Astrocyte (in vitro differentiated cells and primary cell): ENCODE measurements around the gene CRY2. TPM values are rescaled to one million over a fixed set of nuclear protein-coding genes. Genes with fewer than 3 reads are reported as not detected.

Source experiments
- DNase-seq: peaks from one replicate; pipeline ENCODE4 v3.0.0-alpha.2; 2010; ENCODE audit warnings: low read depth
- FAIRE-seq: peaks from 2 replicates; lab custom pipeline; 2011; peaks lifted over from hg19 to GRCh38; lab: Jason Lieb, UNC
- H2AFZ ChIP-seq: 2 replicates; pipeline ENCODE4 v1.6.0; 2012; ENCODE audit warnings: low read depth, low read length, inconsistent platforms
- H3K27ac ChIP-seq: 2 replicates; pipeline ENCODE4 v1.5.1; 2011; ENCODE audit warnings: low read depth, low read length, inconsistent platforms
- H3K27me3 ChIP-seq: 2 replicates; pipeline ENCODE4 v1.6.0; 2011; ENCODE audit warnings: low read length, inconsistent platforms; ENCODE audit not compliant: insufficient read depth
- H3K36me3 ChIP-seq: 2 replicates; pipeline ENCODE4 v1.5.1; 2011; ENCODE audit warnings: low read length, inconsistent platforms; ENCODE audit not compliant: insufficient read depth
- H3K4me1 ChIP-seq: 2 replicates; pipeline ENCODE4 v1.5.1; 2011; ENCODE audit warnings: low read length, inconsistent platforms; ENCODE audit not compliant: insufficient read depth
- H3K4me2 ChIP-seq: 2 replicates; pipeline ENCODE4 v1.6.0; 2012; ENCODE audit warnings: low read length, inconsistent platforms
- H3K4me3 ChIP-seq: 2 replicates; pipeline ENCODE4 v1.5.1; 2011; ENCODE audit warnings: low read depth, mild to moderate bottlenecking, low read length, inconsistent platforms; ENCODE audit not compliant: insufficient read depth
- H3K79me2 ChIP-seq: 2 replicates; pipeline ENCODE4 v1.6.0; 2012; ENCODE audit warnings: mild to moderate bottlenecking, low read length, inconsistent platforms; ENCODE audit not compliant: insufficient read depth
- H3K9ac ChIP-seq: 2 replicates; pipeline ENCODE4 v1.6.0; 2012; ENCODE audit warnings: mild to moderate bottlenecking, low read length, inconsistent platforms
- H3K9me3 ChIP-seq: 2 replicates; pipeline ENCODE4 v1.5.1; 2012; ENCODE audit warnings: low read depth, mild to moderate bottlenecking, low read length, inconsistent platforms; ENCODE audit not compliant: insufficient read depth
- H4K20me1 ChIP-seq: 2 replicates; pipeline ENCODE4 v1.6.0; 2012; ENCODE audit warnings: low read length, inconsistent platforms; ENCODE audit not compliant: insufficient read depth
- H3K27ac Mint-ChIP-seq: one replicate; pipeline ENCODE4 v1.8.0; 2021; ENCODE audit warnings: mild to moderate bottlenecking, mixed read lengths; ENCODE audit not compliant: unreplicated experiment
- H3K27me3 Mint-ChIP-seq: one replicate; pipeline ENCODE4 v1.8.0; 2021; ENCODE audit warnings: low read depth, mixed read lengths; ENCODE audit not compliant: unreplicated experiment
- H3K36me3 Mint-ChIP-seq: one replicate; pipeline ENCODE4 v1.8.0; 2021; ENCODE audit warnings: low read depth, mixed read lengths; ENCODE audit not compliant: unreplicated experiment
- H3K4me1 Mint-ChIP-seq: one replicate; pipeline ENCODE4 v1.8.0; 2021; ENCODE audit warnings: low read depth, mixed read lengths; ENCODE audit not compliant: unreplicated experiment
- H3K4me3 Mint-ChIP-seq: one replicate; pipeline ENCODE4 v1.8.0; 2021; ENCODE audit warnings: mild to moderate bottlenecking, moderate library complexity, mixed read lengths; ENCODE audit not compliant: unreplicated experiment
- H3K9me3 Mint-ChIP-seq: one replicate; pipeline ENCODE4 v1.8.0; 2021; ENCODE audit warnings: mild to moderate bottlenecking, mixed read lengths; ENCODE audit not compliant: unreplicated experiment
- EZH2 ChIP-seq: IDR thresholded peaks from 2 replicates; pipeline ENCODE4 v1.6.1; 2012; ENCODE audit warnings: mild to moderate bottlenecking, low read length, inconsistent platforms; ENCODE audit not compliant: insufficient read depth
- total RNA-seq: library from RNA; stranded (reverse); gene quantifications from 2 replicates; pipeline ENCODE4 v1.2.1, GENCODE V29; 2021
- TF ChIP-seq, protein P1 (sequence below): IDR thresholded peaks from 2 replicates; pipeline ENCODE4 v1.5.1; 2011; ENCODE audit warnings: low read depth, mild to moderate bottlenecking, inconsistent platforms, low read length, moderate library complexity; ENCODE audit not compliant: insufficient read depth

The CRY2 gene
- total RNA-seq, 1 donor from 2014 or later: 16.9 TPM

DNA sequence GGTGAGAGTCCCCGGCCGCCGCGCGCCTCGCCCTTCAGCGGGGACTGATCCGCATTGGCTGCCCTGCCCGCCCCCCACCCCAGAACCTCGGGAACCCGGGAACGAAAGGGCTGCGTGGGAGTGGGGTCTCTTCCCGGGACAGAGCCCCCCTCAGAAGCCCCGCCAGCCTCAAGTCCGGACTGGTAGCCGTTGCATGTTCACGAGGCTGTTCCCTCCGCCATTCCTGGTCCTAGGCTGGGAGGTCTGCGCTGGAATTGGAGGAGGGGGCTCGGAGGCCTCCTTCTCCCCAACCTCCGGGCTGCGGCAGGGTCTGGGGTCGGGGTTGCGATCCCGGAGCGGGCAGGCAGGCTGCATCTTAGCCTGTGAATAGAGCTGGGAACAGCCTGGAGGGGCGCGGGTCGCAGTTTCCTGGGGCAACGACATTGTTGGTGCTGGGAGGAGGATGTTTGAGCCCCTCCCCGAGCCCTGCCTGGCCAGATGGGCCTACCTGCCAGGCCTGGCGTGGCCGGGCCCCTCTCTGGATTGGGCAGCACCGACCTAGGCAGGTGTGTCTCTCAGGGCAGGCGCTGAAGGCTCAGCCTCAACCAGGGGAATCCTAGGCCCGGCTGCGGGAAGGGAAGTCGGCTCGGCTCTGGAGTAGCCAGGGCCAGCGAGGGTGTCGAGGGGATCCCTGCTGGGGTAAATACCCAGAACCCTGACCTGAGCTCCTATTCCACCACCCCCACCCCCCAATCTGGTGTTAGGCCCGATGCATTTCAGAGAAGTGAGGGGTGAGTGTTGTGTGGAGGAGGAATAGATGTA, 38.8 kb downstream of the CRY2 start:
- peak; percentile 60 for TF ChIP-seq EZH2
- TF ChIP-seq, protein P1, sequence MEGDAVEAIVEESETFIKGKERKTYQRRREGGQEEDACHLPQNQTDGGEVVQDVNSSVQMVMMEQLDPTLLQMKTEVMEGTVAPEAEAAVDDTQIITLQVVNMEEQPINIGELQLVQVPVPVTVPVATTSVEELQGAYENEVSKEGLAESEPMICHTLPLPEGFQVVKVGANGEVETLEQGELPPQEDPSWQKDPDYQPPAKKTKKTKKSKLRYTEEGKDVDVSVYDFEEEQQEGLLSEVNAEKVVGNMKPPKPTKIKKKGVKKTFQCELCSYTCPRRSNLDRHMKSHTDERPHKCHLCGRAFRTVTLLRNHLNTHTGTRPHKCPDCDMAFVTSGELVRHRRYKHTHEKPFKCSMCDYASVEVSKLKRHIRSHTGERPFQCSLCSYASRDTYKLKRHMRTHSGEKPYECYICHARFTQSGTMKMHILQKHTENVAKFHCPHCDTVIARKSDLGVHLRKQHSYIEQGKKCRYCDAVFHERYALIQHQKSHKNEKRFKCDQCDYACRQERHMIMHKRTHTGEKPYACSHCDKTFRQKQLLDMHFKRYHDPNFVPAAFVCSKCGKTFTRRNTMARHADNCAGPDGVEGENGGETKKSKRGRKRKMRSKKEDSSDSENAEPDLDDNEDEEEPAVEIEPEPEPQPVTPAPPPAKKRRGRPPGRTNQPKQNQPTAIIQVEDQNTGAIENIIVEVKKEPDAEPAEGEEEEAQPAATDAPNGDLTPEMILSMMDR: no peak
- DNase-seq: no peak
- peaks cover 29% of the 10 kb centered on the region for H4K20me1 ChIP-seq
- FAIRE-seq: no peak
- H3K27me3 ChIP-seq: peaks cover 4% of the 10 kb centered on the region
- H3K4me1 ChIP-seq: peaks cover 4% of the 10 kb centered on the region
- peaks cover 11% of the 10 kb centered on the region for H3K4me1 Mint-ChIP-seq
- H3K36me3 Mint-ChIP-seq: peaks cover 13% of the 10 kb centered on the region
- H3K9me3 Mint-ChIP-seq: no peaks in the 10 kb centered on the region
- peak overlapping the region; percentile 34 for H2AFZ ChIP-seq
- no peak overlapping the region for H3K9ac ChIP-seq
- H3K4me3 ChIP-seq: peak overlapping the region; percentile 48
- peak overlapping the region; percentile 57 for H3K4me3 Mint-ChIP-seq
- no peaks in the 10 kb centered on the region for H3K79me2 ChIP-seq
- H3K9me3 ChIP-seq: no peaks in the 10 kb centered on the region
- peaks cover under 1% of the 10 kb centered on the region for H3K36me3 ChIP-seq
- peaks cover 24% of the 10 kb centered on the region for H3K27me3 Mint-ChIP-seq
- peak overlapping the region; percentile 83 for H3K4me2 ChIP-seq
- H3K27ac ChIP-seq: no peak overlapping the region
- no peak overlapping the region for H3K27ac Mint-ChIP-seq

DNA sequence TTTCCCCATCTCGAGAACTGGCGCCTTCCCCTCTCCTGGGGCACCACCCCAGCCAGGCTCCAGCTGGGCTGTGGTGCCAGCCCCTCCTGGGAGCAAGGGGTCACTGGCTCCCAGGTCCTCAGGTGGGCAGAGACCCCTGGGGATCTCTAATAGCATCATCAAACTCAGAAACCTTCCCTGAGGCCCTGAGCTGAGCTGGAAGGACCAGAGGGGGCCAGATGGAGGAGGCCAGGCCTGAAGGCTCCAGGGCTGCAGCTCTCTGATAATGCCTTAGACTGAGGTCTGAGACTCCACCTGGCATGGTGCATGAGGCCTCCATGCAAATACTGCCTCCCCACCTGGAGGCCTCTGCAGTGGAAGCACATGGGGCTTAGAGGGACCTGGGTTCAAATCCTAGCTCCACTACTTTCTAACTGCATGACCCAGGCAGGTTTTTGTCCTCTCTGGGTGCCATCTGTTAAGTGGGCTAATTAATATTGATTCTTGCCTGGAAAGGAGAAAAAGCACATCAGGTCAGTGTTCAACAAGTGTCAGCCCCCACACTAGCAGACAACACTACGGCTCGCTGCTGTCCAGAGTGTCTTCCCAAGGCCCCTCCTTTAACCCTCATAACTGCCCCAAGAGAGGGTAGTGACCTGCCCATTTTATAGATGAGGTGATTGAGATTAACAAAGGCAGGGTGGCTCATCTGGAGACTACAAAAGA, 39.7 kb downstream of the CRY2 start:
- Mint-ChIP-seq H3K4me3 (no peak overlapping the region), H3K9me3 (no peaks in the 10 kb centered on the region), H3K27me3 (peaks cover 30% of the 10 kb centered on the region), H3K4me1 (peaks cover 5% of the 10 kb centered on the region), H3K27ac (no peak overlapping the region), H3K36me3 (peaks cover 14% of the 10 kb centered on the region)
- H3K36me3 ChIP-seq: no peaks in the 10 kb centered on the region
- no peak overlapping the region for H3K27ac ChIP-seq
- no peak overlapping the region for H3K4me2 ChIP-seq
- no peaks in the 10 kb centered on the region for H3K9me3 ChIP-seq
- H3K4me1 ChIP-seq: peaks cover 4% of the 10 kb centered on the region
- no peaks in the 10 kb centered on the region for H3K79me2 ChIP-seq
- H2AFZ ChIP-seq: no peak overlapping the region
- FAIRE-seq (no peak), DNase-seq (no peak)
- H3K27me3 ChIP-seq: peaks cover 4% of the 10 kb centered on the region
- H3K4me3 ChIP-seq: no peak overlapping the region
- TF ChIP-seq, protein P1: no peak
- no peak for TF ChIP-seq EZH2
- no peak overlapping the region for H3K9ac ChIP-seq
- peaks cover 21% of the 10 kb centered on the region for H4K20me1 ChIP-seq
